GM12872 (cell line): ENCODE results near the gene AUTS2.

Source experiments
- CTCF ChIP-seq: IDR thresholded peaks from 3 replicates; pipeline ENCODE4 v1.5.1; 2011; ENCODE audit warnings: low read depth, mild to moderate bottlenecking, low read length, moderate library complexity; ENCODE audit not compliant: insufficient read depth

The AUTS2 gene

GRCh38 chr7:69761290-69761922, 163.1 kb downstream of the AUTS2 start:
- TF ChIP-seq CTCF: no peak

- TF ChIP-seq CTCF: no peak
Measured at GRCh38 chr7:69762821-69763352, 164.6 kb downstream of the AUTS2 start.

- no peak for TF ChIP-seq CTCF
Measured at GRCh38 chr7:69763513-69763912, 165.2 kb downstream of the AUTS2 start.

GRCh38 chr7:69764147-69764546, 165.9 kb downstream of the AUTS2 start:
- TF ChIP-seq CTCF: no peak

- TF ChIP-seq CTCF: no peak
Measured at GRCh38 chr7:69764681-69765080, 166.4 kb downstream of the AUTS2 start.

GRCh38 chr7:69765879-69766278, 167.6 kb downstream of the AUTS2 start:
- TF ChIP-seq CTCF: no peak

- TF ChIP-seq CTCF: no peak
Measured at GRCh38 chr7:69768986-69769595, 170.8 kb downstream of the AUTS2 start.
